DMS 273 (cell line): ENCODE data around the gene PFKFB2.
"Not testable (repeated sequence)": the region's sequence is repeated elsewhere in the genome, so short reads cannot be mapped to it uniquely, and the experiment has no call there.

ENCODE experiments used
- DNase-seq: peaks from one replicate; lab custom pipeline; 2025; ENCODE audit not compliant: unreplicated experiment; lab: John Stamatoyannopoulos, UW

The PFKFB2 gene

GRCh38 chr1:207039380-207040180 is 13.5 kb upstream of the PFKFB2 start:
- no peak for DNase-seq

GRCh38 chr1:207040181-207040533 is 12.9 kb upstream of the PFKFB2 start:
- DNase-seq: no peak

DNA sequence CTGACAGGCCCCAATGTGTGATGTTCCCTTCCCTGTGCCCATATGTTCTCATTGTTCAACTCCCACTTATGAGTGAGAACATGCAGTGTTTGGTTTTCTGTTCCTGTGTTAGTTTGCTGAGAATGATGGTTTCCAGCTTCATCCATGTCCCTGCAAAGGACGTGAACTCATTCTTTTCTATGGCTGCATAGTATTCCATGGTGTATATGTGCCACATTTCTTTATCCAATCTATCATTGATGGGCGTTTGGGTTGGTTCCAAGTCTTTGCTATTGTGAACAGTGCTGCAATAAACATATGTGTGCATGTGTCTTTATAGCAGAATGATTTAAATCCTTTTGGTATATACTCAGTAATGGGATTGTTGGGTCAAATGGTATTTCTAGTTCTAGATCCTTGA is 11.7 kb upstream of the PFKFB2 start:
- DNase-seq: not testable (repeated sequence)

- DNase-seq: no peak
Measured at GRCh38 chr1:207045453-207045852, 7.6 kb upstream of the PFKFB2 start.

GRCh38 chr1:207047505-207047904 is 5.6 kb upstream of the PFKFB2 start:
- DNase-seq: no peak

GRCh38 chr1:207048041-207048440 is 5.0 kb upstream of the PFKFB2 start:
- no peak for DNase-seq

GRCh38 chr1:207049054-207049453 is 4.0 kb upstream of the PFKFB2 start:
- DNase-seq: no peak

GRCh38 chr1:207049514-207049913 is 3.6 kb upstream of the PFKFB2 start:
- no peak for DNase-seq

DNA sequence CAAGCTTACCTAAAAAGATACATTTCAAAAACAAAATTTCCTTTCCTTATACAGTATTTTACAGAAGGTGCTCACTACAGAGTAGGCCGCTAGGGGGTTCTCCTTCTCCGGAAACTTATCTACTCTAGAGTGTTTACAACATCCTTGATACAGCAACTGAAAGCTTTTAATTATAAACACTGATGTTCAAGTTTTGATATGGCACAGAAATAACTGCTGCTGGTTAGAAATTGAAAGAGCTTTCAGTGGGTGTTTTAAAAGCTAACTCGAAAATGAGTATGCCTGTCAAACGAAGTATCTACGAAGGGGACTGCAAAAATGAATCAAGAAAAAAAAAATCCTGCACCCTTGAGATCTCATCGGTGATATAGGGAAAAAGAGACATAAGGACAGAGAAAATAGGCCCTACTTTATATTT is 3.1 kb upstream of the PFKFB2 start:
- peak; percentile 77 for DNase-seq

DNA sequence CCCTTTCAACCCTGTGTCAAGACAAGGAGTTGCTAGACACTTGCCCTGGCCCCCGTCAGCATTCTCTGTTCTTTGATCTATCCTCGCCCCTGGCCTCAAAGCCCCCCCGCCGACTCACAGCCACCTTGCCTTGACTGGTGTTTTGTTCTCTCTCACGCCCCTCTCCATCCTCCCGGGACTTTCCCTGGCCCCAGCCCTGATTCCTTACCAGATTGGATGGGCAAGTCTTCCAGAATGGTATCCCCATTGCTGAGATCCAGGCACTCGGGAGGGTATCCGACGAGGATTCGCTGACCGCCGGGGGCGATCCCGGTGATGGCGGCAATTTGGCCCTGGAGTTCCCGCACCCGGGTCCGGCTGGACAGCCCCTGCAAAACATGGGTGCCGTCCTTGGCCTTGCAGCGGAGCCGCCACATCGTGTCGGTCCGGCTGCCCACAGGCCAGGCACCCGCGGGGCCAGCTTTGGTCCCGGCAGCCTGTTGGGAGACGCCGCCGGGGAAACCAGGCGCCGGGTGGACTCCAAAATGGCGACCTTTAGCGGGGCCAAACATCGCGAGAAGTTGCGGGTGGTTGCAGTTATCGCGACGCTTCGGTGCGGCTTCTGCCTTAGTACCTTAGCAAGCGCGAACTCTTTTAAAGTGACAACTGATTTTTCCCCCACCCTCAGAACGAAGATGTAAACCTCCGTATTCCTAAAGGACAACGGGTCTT is 2.4 kb upstream of the PFKFB2 start:
- peak; percentile 96 for DNase-seq

DNA sequence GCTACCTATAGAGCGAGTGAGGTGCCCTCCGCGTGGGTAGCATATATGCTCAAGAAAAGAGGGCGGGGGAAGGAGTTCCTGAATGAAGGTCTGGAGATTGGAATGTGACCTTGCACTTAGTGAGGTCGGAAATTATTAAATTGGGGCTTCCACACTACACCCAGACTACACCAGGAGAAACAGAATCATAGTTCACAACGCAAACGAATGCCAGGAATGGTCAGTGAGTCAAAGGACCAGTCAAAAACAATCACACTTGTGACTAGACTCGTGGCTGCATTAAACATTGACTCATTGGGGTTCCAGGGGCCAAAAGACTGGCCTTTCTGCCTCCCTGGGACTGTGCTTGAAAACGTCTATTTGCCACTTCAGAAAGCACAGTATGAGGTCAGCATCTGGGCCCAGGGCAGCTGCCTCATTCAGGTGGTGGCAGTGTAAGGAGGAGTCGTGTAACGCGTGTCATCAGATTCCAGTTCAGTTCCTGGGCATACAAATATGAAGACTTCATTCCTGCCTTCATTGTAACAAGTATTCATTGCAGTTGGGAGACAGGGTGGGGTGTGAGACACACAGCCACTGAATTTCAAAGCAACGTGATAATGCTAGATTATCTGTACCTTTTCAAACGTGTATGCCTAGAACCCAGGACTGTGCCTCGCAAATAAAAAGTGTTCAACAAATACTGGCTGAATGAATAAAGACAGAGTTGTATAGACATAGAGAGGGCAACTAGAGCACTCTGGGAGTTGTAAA is 1.7 kb upstream of the PFKFB2 start, which contains the start of gene YOD1:
TSS of gene YOD1 (minus strand) at position 18 of the 753 bp plus-strand sequence. CDS start 178 bp downstream, outside the sequence.
- DNase-seq: peak; percentile 29

DNA sequence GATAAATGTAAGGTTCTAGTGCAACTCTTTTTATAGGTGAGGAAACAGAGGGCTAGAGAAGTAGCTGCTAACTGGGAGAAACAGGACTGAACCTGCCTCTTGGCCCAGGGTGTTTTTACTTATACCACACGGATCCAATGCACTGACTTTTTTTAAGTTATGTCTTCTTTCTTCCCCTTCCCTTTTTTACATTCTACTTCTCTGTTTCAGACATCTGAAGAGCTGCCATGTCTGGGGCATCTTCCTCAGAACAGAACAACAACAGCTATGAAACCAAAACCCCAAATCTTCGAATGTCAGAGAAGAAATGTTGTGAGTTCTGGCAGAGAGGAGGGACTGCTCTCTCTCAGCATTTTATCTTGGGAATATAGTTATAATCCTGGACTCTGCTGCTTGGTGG is 1.4 kb downstream of the PFKFB2 start:
- no peak for DNase-seq

DNA sequence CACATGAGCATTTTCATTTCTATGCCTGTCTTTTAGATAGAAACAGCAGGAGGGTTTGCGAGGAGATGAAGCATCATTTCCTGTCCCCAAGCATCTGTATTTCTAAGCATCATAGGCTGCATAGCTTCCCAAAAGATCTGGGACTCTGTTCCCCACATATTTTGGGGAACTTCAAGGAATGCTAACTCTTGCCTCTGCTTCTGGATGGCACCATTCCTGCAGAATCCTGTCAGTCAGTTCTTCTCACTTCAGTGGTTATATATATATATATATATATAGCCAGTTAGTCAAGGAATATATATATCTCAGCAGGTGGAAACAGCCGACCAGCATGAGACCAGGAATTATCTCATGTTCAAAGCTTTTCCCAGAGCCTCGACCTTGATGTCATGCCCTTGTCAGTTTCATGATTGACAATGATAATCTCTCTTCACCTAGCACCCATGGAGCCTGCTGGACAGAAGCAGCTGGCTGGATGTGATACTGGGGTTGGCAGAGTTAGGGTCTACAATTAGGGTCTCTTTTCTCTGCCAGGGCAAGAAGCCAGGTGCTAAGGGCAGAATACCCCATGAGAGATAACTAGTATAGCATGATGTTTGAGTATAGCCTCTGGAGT is 2.4 kb downstream of the PFKFB2 start:
- no peak for DNase-seq

DNA sequence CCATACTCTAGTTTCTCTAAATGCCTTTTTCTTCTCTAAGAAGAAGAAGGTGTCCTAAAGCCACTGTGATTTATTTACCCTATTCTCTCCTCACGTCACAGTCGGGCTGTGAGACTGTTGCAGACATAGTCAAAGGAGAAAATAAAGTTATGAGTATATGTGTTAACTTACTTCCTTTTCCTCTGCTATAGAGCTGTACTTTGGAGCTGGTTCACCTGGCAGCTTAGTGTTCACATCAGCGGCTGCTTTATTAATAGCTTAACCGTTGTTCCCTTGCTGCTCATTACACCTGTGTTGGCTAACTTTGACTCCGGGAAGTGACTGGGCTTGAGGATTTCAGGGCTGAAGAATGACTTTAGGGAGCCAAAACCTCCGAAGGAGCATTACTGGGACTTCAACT is 3.6 kb downstream of the PFKFB2 start:
- no peak for DNase-seq

GRCh38 chr1:207058252-207058651 is 5.2 kb downstream of the PFKFB2 start:
- no peak for DNase-seq

DNA sequence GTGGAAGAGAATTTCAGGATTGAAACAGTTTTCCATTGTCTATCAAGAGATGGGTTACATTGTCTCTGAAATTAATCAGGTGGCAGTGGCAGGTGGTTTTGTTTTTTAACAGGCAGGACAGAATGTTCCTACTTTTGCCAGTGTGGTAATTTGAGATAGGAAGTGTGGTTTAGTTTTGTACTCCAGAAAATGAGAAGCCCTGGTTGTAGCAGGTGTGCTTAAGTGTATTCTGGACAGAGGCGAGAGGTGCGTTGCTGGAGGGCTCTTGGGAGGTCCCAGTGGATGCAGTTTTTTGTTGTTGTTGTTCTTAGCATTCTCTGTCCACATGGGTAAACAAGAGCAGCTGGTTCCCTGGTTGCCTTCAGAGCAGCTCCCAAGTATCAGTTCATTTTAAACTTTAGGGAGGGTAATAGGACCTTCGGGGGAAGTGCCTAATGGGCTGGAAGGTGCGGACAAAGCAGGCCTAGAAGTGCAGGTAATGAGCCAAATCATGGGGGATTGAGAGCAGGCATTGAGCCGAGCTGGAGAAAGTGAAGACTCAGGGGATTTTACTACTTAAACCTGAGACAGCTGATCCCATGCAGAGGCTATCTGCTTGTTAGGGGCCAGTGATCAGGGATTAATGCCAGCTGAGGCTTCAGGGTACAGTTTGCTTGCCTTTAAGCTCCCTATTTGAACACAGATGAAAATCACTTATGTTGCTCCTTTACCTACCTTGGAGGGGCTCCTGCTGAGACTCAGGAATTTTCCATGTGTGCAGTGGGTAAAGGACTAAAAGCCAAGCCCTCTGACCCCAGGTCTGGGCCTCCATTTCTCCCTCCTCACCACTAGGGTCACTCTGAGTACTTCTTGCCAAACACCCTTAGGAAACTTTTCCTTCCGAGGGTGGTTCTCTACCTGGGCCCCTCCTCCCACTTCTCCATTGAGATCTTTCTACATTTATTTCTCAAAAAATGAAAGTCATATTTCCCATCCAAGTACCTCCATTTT is 6.1 kb downstream of the PFKFB2 start:
- no peak for DNase-seq

DNA sequence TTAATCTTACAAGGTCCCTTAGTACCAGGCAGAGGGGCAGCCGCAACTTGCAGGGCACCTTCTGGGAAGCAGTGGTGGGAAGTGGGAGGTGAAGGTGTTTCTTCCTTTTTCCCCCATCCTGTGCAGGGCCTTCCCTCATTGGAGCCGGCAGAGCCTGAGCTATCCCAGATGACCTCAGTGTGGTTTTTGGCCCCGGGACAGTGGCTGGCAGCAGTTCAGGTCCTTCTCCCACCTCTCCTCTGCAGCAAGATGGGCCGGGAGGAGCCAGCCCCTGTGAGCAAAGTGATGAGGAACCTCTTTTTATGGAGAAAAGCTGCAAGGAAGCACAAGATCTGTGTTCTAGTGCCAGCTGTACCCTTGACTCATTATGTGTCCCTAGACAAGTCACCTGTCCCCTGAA is 6.8 kb downstream of the PFKFB2 start:
- no peak for DNase-seq

DNA sequence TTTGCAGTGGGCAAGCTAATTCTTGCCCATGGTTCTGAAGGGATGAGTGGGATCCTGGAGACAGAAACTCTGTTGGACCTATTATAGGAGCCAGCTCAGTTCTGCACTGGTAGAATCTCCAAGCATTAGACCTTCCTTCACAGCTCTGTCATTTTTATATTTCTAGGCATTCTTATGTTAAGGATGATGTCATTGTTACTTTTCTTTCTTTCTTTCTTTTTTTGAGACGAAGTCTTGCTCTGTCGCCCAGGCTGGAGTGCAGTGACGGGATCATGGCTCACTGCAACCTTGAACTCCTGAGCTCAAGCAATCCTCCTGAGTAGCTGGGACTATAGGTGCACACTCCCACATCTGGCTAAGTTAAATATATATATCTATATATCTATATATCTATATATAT is 7.5 kb downstream of the PFKFB2 start:
- DNase-seq: no peak

GRCh38 chr1:207062058-207062457 is 9.0 kb downstream of the PFKFB2 start:
- no peak for DNase-seq

- no peak for DNase-seq
Measured at GRCh38 chr1:207063014-207063413, 9.9 kb downstream of the PFKFB2 start.
